ENCODE results near the gene DNAL1. TPM values are rescaled to one million over a fixed set of nuclear protein-coding genes. Genes with fewer than 3 reads are reported as not detected.

DNAL1 gene
- total and polyA plus RNA-seq, 2 of the 13 experiments (the other 11 are each of a cell fraction or from before 2014, with no cell fraction given), result 1.4 to 13.3 TPM

DNA sequence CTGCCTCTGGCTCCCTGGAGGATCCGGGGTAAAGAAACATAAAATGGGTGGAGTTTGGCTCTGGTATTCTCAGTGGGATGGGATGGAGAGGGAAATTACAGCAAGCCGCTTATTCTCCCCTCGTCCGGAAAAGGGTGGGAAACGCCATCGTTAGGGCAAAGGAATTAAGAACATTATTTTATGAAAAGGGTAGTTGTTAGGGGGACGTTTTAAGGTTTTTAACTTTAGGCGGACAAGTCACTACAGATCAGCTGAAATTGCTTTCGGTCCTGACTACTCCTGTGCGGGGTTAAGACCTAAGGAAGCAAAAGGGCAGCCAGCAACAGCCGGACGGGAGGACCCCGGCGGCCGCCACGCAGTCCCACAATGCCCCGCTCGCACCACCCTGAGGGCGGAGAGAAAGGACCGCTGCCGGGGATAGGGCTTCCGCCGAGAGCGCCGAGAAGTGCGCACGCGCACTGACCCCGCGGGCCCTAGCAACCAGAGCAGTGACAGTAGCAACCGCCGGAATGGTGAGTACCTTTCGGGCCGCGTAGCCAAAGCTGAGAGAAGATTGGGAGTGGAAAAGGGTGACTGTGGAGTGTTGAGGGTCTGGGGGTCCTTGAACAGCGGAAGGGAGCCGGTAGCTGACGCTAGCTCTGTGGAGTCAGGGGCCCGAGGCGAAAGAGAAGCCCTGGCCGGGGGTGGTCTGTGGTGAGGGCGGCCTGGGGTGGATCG, at the start of gene DNAL1 (continued):
- TF ChIP-seq ZNF687 (CRISPR knock-in tag; IDR thresholded peaks at IDR 0.05), result peak; percentile 93
- no peak for TF ChIP-seq ZNF674 (CRISPR knock-in tag; IDR thresholded peaks at IDR 0.05; ENCODE audit: low read depth)
- no peak for TF ChIP-seq NFE2L2 (IDR thresholded peaks at IDR 0.05; ENCODE audit: low read length)
- TF ChIP-seq ZBTB21 (CRISPR knock-in tag; IDR thresholded peaks at IDR 0.05), result no peak
- no peak for TF ChIP-seq RCOR2 (CRISPR knock-in tag; IDR thresholded peaks at IDR 0.05)
- TF ChIP-seq ZNF383 (CRISPR knock-in tag; IDR thresholded peaks at IDR 0.05; ENCODE audit: borderline replicate concordance), result no peak
- TF ChIP-seq KMT2A (CRISPR knock-in tag; IDR thresholded peaks at IDR 0.05), result no peak
- TF ChIP-seq EHMT2 (IDR thresholded peaks at IDR 0.05; ENCODE audit: borderline replicate concordance, low read depth, low read length), result no peak
- no peak for TF ChIP-seq MZF1 (CRISPR knock-in tag; IDR thresholded peaks at IDR 0.05; ENCODE audit: borderline replicate concordance)
- TF ChIP-seq TEAD2 (CRISPR knock-in tag; IDR thresholded peaks at IDR 0.05), result no peak
- TF ChIP-seq NPAS2 (CRISPR knock-in tag; IDR thresholded peaks at IDR 0.05; ENCODE audit: borderline replicate concordance), result no peak
- TF ChIP-seq ZNF790 (CRISPR knock-in tag; IDR thresholded peaks at IDR 0.05; ENCODE audit: borderline replicate concordance), result no peak
- no peak for TF ChIP-seq REST (IDR thresholded peaks at IDR 0.05; ENCODE audit: borderline replicate concordance in 1 of 2, low read depth in 1 of 2, low read length in 2 of 2)
- TF ChIP-seq FOXA1 (IDR thresholded peaks at IDR 0.05), result no peak
- no peak for TF ChIP-seq FOXA1 (CRISPR knock-in tag; IDR thresholded peaks at IDR 0.05)
- TF ChIP-seq DZIP1 (CRISPR knock-in tag; IDR thresholded peaks at IDR 0.05), result no peak
- TF ChIP-seq ZBTB8A (CRISPR knock-in tag; IDR thresholded peaks at IDR 0.05; ENCODE audit: borderline replicate concordance, low read depth), result no peak
- TF ChIP-seq SOX13 (IDR thresholded peaks at IDR 0.05), result no peak
- TF ChIP-seq SOX13 (CRISPR knock-in tag; conservative IDR thresholded peaks at IDR 0.05 in 1 of 2, IDR thresholded peaks at IDR 0.05 in 1 of 2), result no peak
- no peak for TF ChIP-seq KLF11 (CRISPR knock-in tag; IDR thresholded peaks at IDR 0.05)
- no peak for TF ChIP-seq ZNF737 (CRISPR knock-in tag; IDR thresholded peaks at IDR 0.05; ENCODE audit: borderline replicate concordance)

Measured in HepG2 (cell line).